Measurements from ENCODE around the gene FASTKD2.
A peak's percentile ranks its signal among the peaks of the same experiment; 100 is the strongest.
"Not testable (repeated sequence)": the region's sequence is repeated elsewhere in the genome, so short reads cannot be mapped to it uniquely, and the experiment has no call there.

Gene FASTKD2

GRCh38 chr2:206804326-206804725, 38.9 kb downstream of the FASTKD2 start (continued):
- TF ChIP-seq ZBTB10 (tag by site-specific recombination; IDR thresholded peaks at IDR 0.05) (no peak), SP7 (tag by site-specific recombination; IDR thresholded peaks at IDR 0.05) (no peak), ZNF24 (tag by site-specific recombination; IDR thresholded peaks at IDR 0.05) (no peak), ZNF112 (tag by site-specific recombination; IDR thresholded peaks at IDR 0.05) (no peak), RBAK (tag by site-specific recombination; IDR thresholded peaks at IDR 0.05) (no peak), ZNF514 (tag by site-specific recombination; IDR thresholded peaks at IDR 0.05) (no peak), ZNF155 (tag by site-specific recombination; IDR thresholded peaks at IDR 0.05) (no peak)

- ChIA-PET CTCF (interaction anchor here (0.7 kb wide), 2 partner anchors 15 to 27 kb away, joined by 3 to 7 read pairs; no protein-coding TSS in a partner anchor), POLR2A (no interaction called here)
- Histone ChIP-seq H3K27ac (ENCODE audit: extremely low read depth, low read depth, low read length) (no peak overlapping the region), H3K4me1 (ENCODE audit: control insufficient read depth, insufficient read depth, low read length) (no peaks in the 10 kb centered on the region), H3K9me3 (ENCODE audit: control insufficient read depth, insufficient read depth, low read depth, low read length) (no peaks in the 10 kb centered on the region), H3K4me3 (ENCODE audit: low read depth, low read length) (no peak overlapping the region), H3K36me3 (ENCODE audit: control insufficient read depth in 2 of 2, insufficient read depth in 1 of 2, low read length in 2 of 2) (no peaks in the 10 kb centered on the region)
- no peak for TF ChIP-seq YY2 (tag by site-specific recombination; IDR thresholded peaks at IDR 0.05)
- no peak for TF ChIP-seq ZNF426 (tag by site-specific recombination; IDR thresholded peaks at IDR 0.05)
- no peak for TF ChIP-seq ZNF335 (tag by site-specific recombination; conservative IDR thresholded peaks at IDR 0.05)
- no peak for TF ChIP-seq ZNF311 (tag by site-specific recombination; IDR thresholded peaks at IDR 0.05; ENCODE audit: borderline replicate concordance)
- TF ChIP-seq ZBTB20 (tag by site-specific recombination; IDR thresholded peaks at IDR 0.05) = peak; percentile 39; the same call in 1 of the 2 replicates
- TF ChIP-seq ZNF302 (tag by site-specific recombination; IDR thresholded peaks at IDR 0.05; ENCODE audit: low read depth) = no peak
- no peak for TF ChIP-seq ZNF114 (tag by site-specific recombination; IDR thresholded peaks at IDR 0.05)
- no peak for TF ChIP-seq ZNF645 (tag by site-specific recombination; IDR thresholded peaks at IDR 0.05)
- no peak for TF ChIP-seq SP2 (tag by site-specific recombination; IDR thresholded peaks at IDR 0.05)
- TF ChIP-seq ZBTB8A (tag by site-specific recombination; IDR thresholded peaks at IDR 0.05) = no peak
- no peak for TF ChIP-seq ZNF184 (tag by site-specific recombination; IDR thresholded peaks at IDR 0.05)
- TF ChIP-seq IKZF3 (tag by site-specific recombination; IDR thresholded peaks at IDR 0.05) = no peak
- 0 out of 2 replicates have a peak, but pooled peaks have one; percentile 26 for TF ChIP-seq ZBTB17 (tag by site-specific recombination; IDR thresholded peaks at IDR 0.05)
- TF ChIP-seq ZNF37A (tag by site-specific recombination; IDR thresholded peaks at IDR 0.05) = no peak
- TF ChIP-seq ZBTB1 (tag by site-specific recombination; IDR thresholded peaks at IDR 0.05) = no peak
- no peak for TF ChIP-seq ZNF416 (tag by site-specific recombination; IDR thresholded peaks at IDR 0.05)
Measured at GRCh38 chr2:206805887-206806607, 40.6 kb downstream of the FASTKD2 start.

- CTCF ChIA-PET; H3K4me1 ChIP-seq (ENCODE audit: control insufficient read depth, insufficient read depth, low read length); POLR2A ChIA-PET; H3K36me3 ChIP-seq (ENCODE audit: control insufficient read depth in 2 of 2, insufficient read depth in 1 of 2, low read length in 2 of 2); H3K27ac ChIP-seq (ENCODE audit: extremely low read depth, low read depth, low read length); H3K4me3 ChIP-seq (ENCODE audit: low read depth, low read length); H3K9me3 ChIP-seq (ENCODE audit: control insufficient read depth, insufficient read depth, low read depth, low read length): not testable (repeated sequence)
Measured at GRCh38 chr2:206807624-206808023, 42.2 kb downstream of the FASTKD2 start.

- CTCF ChIA-PET = interaction anchor here (0.7 kb wide), 1 partner anchor 35 kb away, joined by 3 read pairs; no protein-coding TSS in a partner anchor
- H3K27ac ChIP-seq (ENCODE audit: extremely low read depth, low read depth, low read length); H3K4me3 ChIP-seq (ENCODE audit: low read depth, low read length); H3K36me3 ChIP-seq (ENCODE audit: control insufficient read depth in 2 of 2, insufficient read depth in 1 of 2, low read length in 2 of 2); H3K9me3 ChIP-seq (ENCODE audit: control insufficient read depth, insufficient read depth, low read depth, low read length); H3K4me1 ChIP-seq (ENCODE audit: control insufficient read depth, insufficient read depth, low read length); POLR2A ChIA-PET: not testable (repeated sequence)
Measured at GRCh38 chr2:206812471-206812870, 47.1 kb downstream of the FASTKD2 start.
